Neural progenitor cell (in vitro differentiated cells): Measurements from ENCODE around the gene SBK2. TPM values are rescaled to one million over a fixed set of nuclear protein-coding genes. Genes with fewer than 3 reads are reported as not detected.
"Not testable (repeated sequence)": the region's sequence is repeated elsewhere in the genome, so short reads cannot be mapped to it uniquely, and the experiment has no call there.

Experiments
- DNase-seq: peaks from one replicate; pipeline ENCODE4 v3.0.0-alpha.2; 2016; ENCODE audit warnings: low spot score
- H2AFZ ChIP-seq: fragments of 200-600 bp; sonication (generic); replicated peaks from 2 replicates; pipeline ENCODE4 v1.6.1; 2016; ENCODE audit warnings: antibody characterized with exemption
- H3F3A ChIP-seq: fragments of 200-600 bp; sonication (generic); 2 replicates; pipeline ENCODE4 v1.6.1; 2016; ENCODE audit warnings: antibody characterized with exemption, low read depth
- H3K27ac ChIP-seq: fragments of 200-600 bp; sonication (generic); 2 replicates; pipeline ENCODE4 v1.5.1; 2016; ENCODE audit warnings: mild to moderate bottlenecking
- H3K27me3 ChIP-seq: fragments of 200-600 bp; sonication (generic); 2 replicates; pipeline ENCODE4 v1.6.1; 2016; ENCODE audit warnings: mild to moderate bottlenecking, moderate library complexity
- H3K36me3 ChIP-seq: fragments of 200-600 bp; sonication (generic); 2 replicates; pipeline ENCODE4 v1.5.1; 2016
- H3K4me1 ChIP-seq: fragments of 200-600 bp; sonication (generic); 2 replicates; pipeline ENCODE4 v1.6.1; 2016; ENCODE audit warnings: mixed run types
- H3K4me2 ChIP-seq: fragments of 200-600 bp; sonication (generic); 2 replicates; pipeline ENCODE4 v1.6.1; 2016
- H3K4me3 ChIP-seq: fragments of 200-600 bp; sonication (generic); 2 replicates; pipeline ENCODE4 v1.5.1; 2016
- H3K79me2 ChIP-seq: fragments of 200-600 bp; sonication (generic); 2 replicates; pipeline ENCODE4 v1.6.1; 2016; ENCODE audit warnings: low read depth
- H3K9ac ChIP-seq: fragments of 200-600 bp; sonication (generic); 2 replicates; pipeline ENCODE4 v1.6.1; 2016
- H3K9me3 ChIP-seq: fragments of 200-600 bp; sonication (generic); 2 replicates; pipeline ENCODE4 v1.5.1; 2016; ENCODE audit warnings: low read depth
- H4K20me1 ChIP-seq: fragments of 200-600 bp; sonication (generic); 2 replicates; pipeline ENCODE4 v1.6.1; 2016; ENCODE audit warnings: low read depth
- H3K27ac Mint-ChIP-seq: 3 replicates; pipeline ENCODE4 v1.8.0; 2021; ENCODE audit warnings: mixed read lengths
- H3K27me3 Mint-ChIP-seq: 2 replicates; pipeline ENCODE4 v1.8.0; 2022; ENCODE audit warnings: low read depth, mild to moderate bottlenecking, inconsistent platforms, moderate library complexity, mixed read lengths; ENCODE audit not compliant: insufficient read depth
- H3K36me3 Mint-ChIP-seq: 3 replicates; pipeline ENCODE4 v1.8.0; 2021; ENCODE audit warnings: mixed read lengths
- H3K4me1 Mint-ChIP-seq: 3 replicates; pipeline ENCODE4 v1.8.0; 2021; ENCODE audit warnings: mixed read lengths
- H3K4me3 Mint-ChIP-seq: 3 replicates; pipeline ENCODE4 v1.8.0; 2021; ENCODE audit warnings: mild to moderate bottlenecking, moderate library complexity, mixed read lengths
- H3K9me3 Mint-ChIP-seq: 3 replicates; pipeline ENCODE4 v1.8.0; 2020; ENCODE audit warnings: mixed read lengths
- EZH2 ChIP-seq: fragments of 200-600 bp; sonication (generic); IDR thresholded peaks from 2 replicates; pipeline ENCODE4 v1.6.1; 2017; ENCODE audit warnings: antibody characterized with exemption, mild to moderate bottlenecking, moderate library complexity
- EZH2phosphoT487 ChIP-seq: fragments of 200-600 bp; sonication (generic); IDR thresholded peaks from 2 replicates; pipeline ENCODE4 v1.6.1; 2017; ENCODE audit warnings: antibody characterized with exemption
- total RNA-seq: library from RNA; depleted of rRNA; stranded (reverse); fragments of >200 nt; gene quantifications from 2 replicates; pipeline ENCODE4 v1.2.3, GENCODE V29; 2015; ENCODE audit warnings: low replicate concordance
- TF ChIP-seq, protein P1 (sequence below): fragments of 200-600 bp; sonication (generic); IDR thresholded peaks from 2 replicates; pipeline ENCODE4 v1.5.1; 2017; ENCODE audit warnings: antibody characterized with exemption, mild to moderate bottlenecking

Gene SBK2
- total RNA-seq, 1 donor from 2014 or later, result not detected

DNA sequence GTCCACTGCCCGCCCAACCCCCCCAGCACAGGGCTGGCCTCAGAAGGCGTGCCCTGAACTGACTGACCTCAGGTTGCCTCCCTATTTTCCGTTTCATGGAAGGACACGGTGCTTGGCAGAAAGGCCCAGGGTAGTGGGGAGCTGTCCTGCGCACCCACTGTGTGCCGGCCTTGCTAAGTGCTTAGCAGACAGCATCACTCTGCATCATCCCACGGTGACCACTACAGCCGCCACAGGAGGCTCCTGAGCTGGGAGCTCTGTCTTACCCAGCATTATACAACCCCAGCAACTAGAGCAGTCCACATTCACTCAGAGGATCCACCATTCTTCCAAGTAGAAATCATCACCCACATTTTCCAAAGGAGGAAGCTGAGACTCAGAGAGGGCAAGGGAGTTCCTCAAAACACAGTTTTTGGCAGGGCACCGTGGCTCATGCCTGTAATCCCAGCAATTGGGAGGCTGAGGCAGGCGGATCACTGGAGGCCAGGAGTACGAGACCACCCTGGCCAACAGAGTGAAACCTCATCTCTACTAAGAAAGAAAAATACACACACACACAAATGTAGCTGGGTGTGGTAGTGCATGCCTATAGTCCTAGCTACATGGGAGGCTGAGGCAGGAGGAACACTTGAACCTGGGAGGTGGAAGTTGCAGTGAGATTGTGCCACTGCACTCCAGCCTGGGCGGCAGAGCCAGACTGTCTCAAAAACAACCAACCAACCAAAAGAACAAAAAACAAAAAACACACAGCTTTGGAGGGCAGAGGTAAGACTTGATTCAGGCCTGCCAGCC, 1.6 kb downstream of the SBK2 start:
- Mint-ChIP-seq H3K36me3 (no peaks in the 10 kb centered on the region), H3K27me3 (peaks cover 17% of the 10 kb centered on the region), H3K27ac (peak overlapping the region; percentile 90), H3K4me3 (peak overlapping the region; percentile 35), H3K9me3 (no peaks in the 10 kb centered on the region), H3K4me1 (peaks cover 9% of the 10 kb centered on the region)
- Histone ChIP-seq H3K36me3 (no peaks in the 10 kb centered on the region), H4K20me1 (no peaks in the 10 kb centered on the region), H3F3A (peaks cover 18% of the 10 kb centered on the region), H3K4me2 (no peak overlapping the region), H3K9ac (no peak overlapping the region), H3K4me1 (peaks cover 12% of the 10 kb centered on the region), H3K4me3 (no peak overlapping the region), H3K9me3 (no peaks in the 10 kb centered on the region), H3K79me2 (no peaks in the 10 kb centered on the region), H3K27me3 (no peaks in the 10 kb centered on the region), H2AFZ (no peak overlapping the region), H3K27ac (no peak overlapping the region)
- TF ChIP-seq EZH2, result no peak
- no peak for DNase-seq

DNA sequence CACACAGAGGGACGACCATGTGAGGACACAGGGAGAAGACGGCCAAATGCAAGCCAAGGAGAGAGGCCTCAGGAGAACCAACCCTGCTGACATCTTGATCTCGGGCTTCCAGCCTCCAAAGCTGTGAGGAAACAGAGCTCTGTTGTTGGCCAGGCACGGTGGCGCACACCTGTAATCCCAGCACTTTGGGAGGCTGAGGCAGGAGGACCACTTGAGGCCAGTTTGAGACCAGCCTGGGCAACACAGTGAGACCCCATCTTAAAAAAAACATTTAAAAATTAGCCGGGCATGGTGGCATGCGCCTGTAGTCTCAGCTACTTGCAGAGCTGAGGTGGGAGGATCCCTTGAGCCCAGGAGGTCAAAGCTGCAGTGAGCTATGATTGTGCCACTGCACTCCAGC, 2.7 kb downstream of the SBK2 start:
- not testable (repeated sequence) for H3K36me3 ChIP-seq, H3K9ac ChIP-seq, H3K4me1 Mint-ChIP-seq, H3K27me3 ChIP-seq, H3K79me2 ChIP-seq, H3K27ac Mint-ChIP-seq, H3K9me3 ChIP-seq, H3K36me3 Mint-ChIP-seq, H3K4me2 ChIP-seq, H3K9me3 Mint-ChIP-seq, H3K4me3 ChIP-seq, H4K20me1 ChIP-seq, H3K27ac ChIP-seq, DNase-seq, H3K4me3 Mint-ChIP-seq, H2AFZ ChIP-seq
- Histone ChIP-seq H3K4me1 (peaks cover 12% of the 10 kb centered on the region), H3F3A (peaks cover 14% of the 10 kb centered on the region)
- peaks cover 11% of the 10 kb centered on the region for H3K27me3 Mint-ChIP-seq

DNA sequence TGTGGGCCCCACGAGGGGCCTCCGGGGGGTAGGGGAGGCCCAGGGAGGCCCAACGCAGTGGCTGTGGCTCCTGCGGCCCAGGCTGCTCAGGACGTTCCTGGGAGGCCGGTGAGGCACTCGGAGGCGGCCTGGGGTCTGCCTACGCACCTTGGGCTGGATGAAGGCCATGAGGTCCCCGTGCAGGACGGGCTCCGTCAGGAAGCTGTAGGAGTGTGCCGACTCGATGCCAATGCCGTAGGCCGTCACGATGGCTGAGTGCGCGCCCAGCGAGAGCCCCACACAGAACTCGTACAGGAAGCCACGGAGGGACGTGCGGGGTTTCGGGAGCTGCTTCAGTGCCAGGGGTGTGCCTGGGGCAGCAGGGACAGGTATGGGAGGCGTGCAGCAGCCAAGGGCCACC, 5.9 kb downstream of the SBK2 start:
- peaks cover 10% of the 10 kb centered on the region for H3K4me1 Mint-ChIP-seq
- H4K20me1 ChIP-seq, result no peaks in the 10 kb centered on the region

DNA sequence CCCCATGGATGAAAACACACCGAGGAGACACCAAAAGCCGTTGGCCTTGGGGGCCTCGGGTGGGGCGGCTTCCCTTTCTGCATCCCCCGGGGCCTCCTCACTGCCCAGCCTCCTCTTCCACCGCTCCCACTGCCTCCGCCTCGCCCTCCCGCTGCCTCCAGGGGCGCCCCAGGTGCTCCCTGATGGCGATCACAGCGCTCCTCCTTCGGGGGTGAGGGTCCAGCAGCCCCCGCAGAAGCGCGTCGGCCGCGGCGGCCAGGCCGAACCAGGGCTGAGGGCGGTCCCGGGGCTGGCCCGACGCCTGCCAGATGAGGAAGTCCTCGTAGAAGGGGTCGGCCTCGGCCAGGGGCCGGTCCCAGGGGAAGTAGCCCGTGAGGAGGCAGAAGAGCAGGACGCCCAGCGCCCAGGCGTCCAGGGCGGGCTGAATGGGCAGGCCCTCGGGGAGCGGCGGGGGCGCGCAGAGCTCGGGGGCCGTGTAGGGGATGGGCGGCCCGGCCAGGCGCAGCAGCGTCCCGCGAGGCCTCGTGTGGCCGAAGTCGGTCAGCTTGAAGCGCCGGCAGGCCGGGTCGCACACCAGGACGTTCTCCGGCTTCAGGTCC, 7.2 kb downstream of the SBK2 start:
- Histone ChIP-seq H3K9ac (no peak overlapping the region), H3K27me3 (no peaks in the 10 kb centered on the region), H3K4me1 (peaks cover 17% of the 10 kb centered on the region), H4K20me1 (no peaks in the 10 kb centered on the region), H2AFZ (no peak overlapping the region), H3K9me3 (no peaks in the 10 kb centered on the region), H3K27ac (no peak overlapping the region), H3K36me3 (no peaks in the 10 kb centered on the region), H3K4me2 (no peak overlapping the region), H3F3A (peaks cover 29% of the 10 kb centered on the region), H3K4me3 (no peak overlapping the region), H3K79me2 (no peaks in the 10 kb centered on the region)
- H3K27me3 Mint-ChIP-seq, result peaks cover 7% of the 10 kb centered on the region
- H3K4me1 Mint-ChIP-seq, result peaks cover 9% of the 10 kb centered on the region
- DNase-seq, result no peak
- no peaks in the 10 kb centered on the region for H3K9me3 Mint-ChIP-seq
- H3K36me3 Mint-ChIP-seq, result no peaks in the 10 kb centered on the region
- no peak overlapping the region for H3K4me3 Mint-ChIP-seq
- TF ChIP-seq, protein P1, sequence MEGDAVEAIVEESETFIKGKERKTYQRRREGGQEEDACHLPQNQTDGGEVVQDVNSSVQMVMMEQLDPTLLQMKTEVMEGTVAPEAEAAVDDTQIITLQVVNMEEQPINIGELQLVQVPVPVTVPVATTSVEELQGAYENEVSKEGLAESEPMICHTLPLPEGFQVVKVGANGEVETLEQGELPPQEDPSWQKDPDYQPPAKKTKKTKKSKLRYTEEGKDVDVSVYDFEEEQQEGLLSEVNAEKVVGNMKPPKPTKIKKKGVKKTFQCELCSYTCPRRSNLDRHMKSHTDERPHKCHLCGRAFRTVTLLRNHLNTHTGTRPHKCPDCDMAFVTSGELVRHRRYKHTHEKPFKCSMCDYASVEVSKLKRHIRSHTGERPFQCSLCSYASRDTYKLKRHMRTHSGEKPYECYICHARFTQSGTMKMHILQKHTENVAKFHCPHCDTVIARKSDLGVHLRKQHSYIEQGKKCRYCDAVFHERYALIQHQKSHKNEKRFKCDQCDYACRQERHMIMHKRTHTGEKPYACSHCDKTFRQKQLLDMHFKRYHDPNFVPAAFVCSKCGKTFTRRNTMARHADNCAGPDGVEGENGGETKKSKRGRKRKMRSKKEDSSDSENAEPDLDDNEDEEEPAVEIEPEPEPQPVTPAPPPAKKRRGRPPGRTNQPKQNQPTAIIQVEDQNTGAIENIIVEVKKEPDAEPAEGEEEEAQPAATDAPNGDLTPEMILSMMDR, result no peak
- no peak for TF ChIP-seq EZH2
- TF ChIP-seq EZH2phosphoT487, result no peak
- H3K27ac Mint-ChIP-seq, result no peak overlapping the region

More for the DNA sequence above, 5.9 kb downstream of the SBK2 start:
- peaks cover 9% of the 10 kb centered on the region for H3K27me3 Mint-ChIP-seq
- Histone ChIP-seq H3K36me3 (no peaks in the 10 kb centered on the region), H3K9me3 (no peaks in the 10 kb centered on the region), H3K27ac (no peak overlapping the region), H3K27me3 (no peaks in the 10 kb centered on the region), H3K4me2 (no peak overlapping the region), H3K79me2 (no peaks in the 10 kb centered on the region), H3F3A (peaks cover 26% of the 10 kb centered on the region), H3K4me3 (no peak overlapping the region), H3K9ac (no peak overlapping the region), H2AFZ (no peak overlapping the region), H3K4me1 (peaks cover 13% of the 10 kb centered on the region)
- H3K9me3 Mint-ChIP-seq, result no peaks in the 10 kb centered on the region
- H3K36me3 Mint-ChIP-seq, result no peaks in the 10 kb centered on the region
- no peak overlapping the region for H3K27ac Mint-ChIP-seq
- TF ChIP-seq EZH2 (no peak), EZH2phosphoT487 (no peak)
- TF ChIP-seq, protein P1, result no peak
- no peak overlapping the region for H3K4me3 Mint-ChIP-seq
- no peak for DNase-seq
